ENCODE results near the gene SH3BP4. TPM values are rescaled to one million over a fixed set of nuclear protein-coding genes. Genes with fewer than 3 reads are reported as not detected.

SH3BP4 gene
- total RNA-seq, 1 donor from 2014 or later, result 37.1 TPM

GRCh38 chr2:234963773-234964615 lies 12.2 kb downstream of the SH3BP4 start:
- Mint-ChIP-seq H3K27ac (ENCODE audit: unreplicated experiment) (peak overlapping the region; percentile 85), H3K27me3 (ENCODE audit: low read depth) (no peaks in the 10 kb centered on the region), H3K36me3 (ENCODE audit: low read depth) (no peaks in the 10 kb centered on the region), H3K9me3 (no peaks in the 10 kb centered on the region), H3K4me1 (peaks cover 53% of the 10 kb centered on the region), H3K4me3 (no peak overlapping the region)
- DNase-seq (ENCODE audit: low read depth, low spot score), result no peak
- TF ChIP-seq CTCF (conservative IDR thresholded peaks at IDR 0.05), result no peak

DNA sequence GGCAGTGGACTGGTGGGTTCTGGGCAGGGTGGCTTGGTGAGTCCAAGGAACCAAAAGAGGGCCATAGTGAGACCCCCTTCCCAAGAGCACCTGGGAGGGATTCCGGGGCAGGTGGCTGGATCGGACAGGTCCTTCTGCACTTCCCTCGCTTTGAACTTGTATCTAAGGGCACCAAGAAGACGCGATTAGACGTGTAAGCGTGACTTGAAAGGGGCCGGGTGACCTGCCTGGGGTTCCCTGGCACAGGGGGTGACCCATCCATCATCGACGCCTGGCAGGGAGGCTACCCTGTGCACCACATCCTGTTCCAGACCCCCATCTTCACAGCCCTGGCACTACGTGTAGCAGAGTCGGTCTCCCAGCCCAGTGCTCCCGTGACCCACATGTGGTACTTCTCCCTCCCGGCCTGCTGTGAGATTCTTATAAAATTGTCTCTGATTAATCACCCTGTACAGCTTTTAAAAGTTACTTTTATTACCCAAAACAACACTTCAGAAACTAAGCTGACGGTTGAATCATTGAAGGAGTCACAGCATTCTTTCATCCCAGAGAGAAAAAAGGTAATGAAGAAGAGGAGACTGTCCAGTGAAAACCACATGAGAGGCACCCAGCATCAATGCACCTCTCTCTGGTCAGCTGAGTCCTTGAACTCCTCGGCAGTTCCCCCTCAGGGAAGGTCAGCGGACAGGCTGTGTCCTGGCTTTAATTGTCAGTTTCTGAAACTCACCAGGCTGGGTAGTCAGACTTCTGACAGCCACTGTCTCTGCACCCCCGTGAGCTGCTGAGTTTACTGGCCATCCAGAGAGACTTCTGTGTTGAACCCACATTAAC lies 13.0 kb downstream of the SH3BP4 start:
- peaks cover 57% of the 10 kb centered on the region for H3K4me1 Mint-ChIP-seq
- TF ChIP-seq CTCF (conservative IDR thresholded peaks at IDR 0.05), result no peak
- no peaks in the 10 kb centered on the region for H3K36me3 Mint-ChIP-seq (ENCODE audit: low read depth)
- no peak overlapping the region for H3K4me3 Mint-ChIP-seq
- DNase-seq (ENCODE audit: low read depth, low spot score), result no peak
- no peaks in the 10 kb centered on the region for H3K9me3 Mint-ChIP-seq
- no peak overlapping the region for H3K27ac Mint-ChIP-seq (ENCODE audit: unreplicated experiment)
- H3K27me3 Mint-ChIP-seq (ENCODE audit: low read depth), result no peaks in the 10 kb centered on the region

DNA sequence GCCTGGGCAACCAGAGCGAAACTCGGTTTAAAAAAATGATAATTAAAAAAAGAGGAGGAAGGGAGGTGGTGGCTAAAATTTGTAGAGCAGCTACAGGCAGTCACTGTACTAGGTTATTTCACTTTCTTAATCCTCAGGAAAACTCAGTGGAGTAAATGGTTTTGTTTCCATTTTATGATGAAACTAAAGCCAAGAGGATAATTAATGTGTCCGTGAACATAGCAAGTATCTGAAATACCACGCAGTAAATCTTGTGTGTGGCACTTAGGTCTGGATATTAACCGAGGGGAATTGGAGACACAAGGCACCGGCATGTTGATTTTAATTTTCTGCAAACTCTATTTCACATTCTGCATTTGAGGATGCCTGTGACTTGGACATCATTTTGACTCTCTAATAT lies 14.5 kb downstream of the SH3BP4 start:
- Mint-ChIP-seq H3K36me3 (ENCODE audit: low read depth) (no peaks in the 10 kb centered on the region), H3K4me3 (no peak overlapping the region), H3K27ac (ENCODE audit: unreplicated experiment) (no peak overlapping the region), H3K9me3 (no peaks in the 10 kb centered on the region), H3K4me1 (peaks cover 56% of the 10 kb centered on the region), H3K27me3 (ENCODE audit: low read depth) (no peaks in the 10 kb centered on the region)
- no peak for TF ChIP-seq CTCF (conservative IDR thresholded peaks at IDR 0.05)
- no peak for DNase-seq (ENCODE audit: low read depth, low spot score)

GRCh38 chr2:234967201-234967869 lies 15.5 kb downstream of the SH3BP4 start:
- Mint-ChIP-seq H3K4me1 (peaks cover 56% of the 10 kb centered on the region), H3K36me3 (ENCODE audit: low read depth) (no peaks in the 10 kb centered on the region), H3K4me3 (no peak overlapping the region), H3K27ac (ENCODE audit: unreplicated experiment) (no peak overlapping the region), H3K9me3 (no peaks in the 10 kb centered on the region), H3K27me3 (ENCODE audit: low read depth) (no peaks in the 10 kb centered on the region)
- DNase-seq (ENCODE audit: low read depth, low spot score), result no peak
- TF ChIP-seq CTCF (conservative IDR thresholded peaks at IDR 0.05), result no peak

DNA sequence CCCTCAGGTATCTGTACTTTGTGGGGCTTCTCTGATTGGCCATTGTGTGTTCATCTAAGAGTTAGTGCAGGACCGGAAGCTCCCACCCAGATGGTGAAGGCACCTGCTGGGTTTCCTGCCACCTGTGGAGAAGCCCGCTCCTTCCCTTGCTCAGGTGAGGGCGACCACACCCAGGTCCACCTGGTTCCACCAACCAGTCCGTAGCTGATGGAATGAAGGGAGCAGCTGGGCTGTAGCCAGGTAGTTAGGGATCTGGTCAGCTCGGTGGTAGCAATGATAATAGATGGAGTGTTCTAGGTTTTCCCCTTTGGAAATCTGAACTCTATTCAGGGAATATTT lies 16.0 kb downstream of the SH3BP4 start:
- peaks cover 59% of the 10 kb centered on the region for H3K4me1 Mint-ChIP-seq
- no peaks in the 10 kb centered on the region for H3K27me3 Mint-ChIP-seq (ENCODE audit: low read depth)
- H3K36me3 Mint-ChIP-seq (ENCODE audit: low read depth), result no peaks in the 10 kb centered on the region
- H3K9me3 Mint-ChIP-seq, result no peaks in the 10 kb centered on the region
- H3K4me3 Mint-ChIP-seq, result no peak overlapping the region
- H3K27ac Mint-ChIP-seq (ENCODE audit: unreplicated experiment), result no peak overlapping the region
- no peak for TF ChIP-seq CTCF (conservative IDR thresholded peaks at IDR 0.05)
- no peak for DNase-seq (ENCODE audit: low read depth, low spot score)

Data from neural crest cell (in vitro differentiated cells).